NCI-H2081 treated with DMSO at 0.1 percent for 48 hours (cell line): ENCODE results near the gene KAT8.
A peak's percentile ranks its signal among the peaks of the same experiment; 100 is the strongest.
"Not testable (repeated sequence)": the region's sequence is repeated elsewhere in the genome, so short reads cannot be mapped to it uniquely, and the experiment has no call there.

Experiments used
- DNase-seq: peaks from one replicate; lab custom pipeline; 2025; lab: John Stamatoyannopoulos, UW

KAT8 gene

DNA sequence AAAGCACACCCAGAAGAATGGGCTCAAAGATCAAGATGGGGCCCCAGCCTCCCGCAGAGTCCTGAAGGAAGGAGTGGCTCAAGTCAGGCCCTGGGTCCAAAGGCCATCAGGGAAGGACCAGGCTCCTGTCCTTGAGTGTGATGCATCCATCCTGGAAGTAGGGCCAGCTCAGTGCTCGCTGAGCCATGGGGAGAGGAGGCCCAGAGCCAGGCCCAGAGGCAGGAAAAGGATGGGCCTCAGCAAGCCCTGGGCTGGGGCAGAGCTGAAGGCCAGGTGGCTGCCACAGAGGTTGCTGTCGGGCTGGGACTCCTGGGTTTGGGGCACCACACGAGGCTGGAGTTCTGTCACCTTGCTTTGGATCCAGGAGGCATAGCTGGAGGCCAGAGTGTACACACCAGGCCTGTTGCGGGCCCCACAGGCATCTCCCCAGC, 14.4 kb downstream of the KAT8 start:
- DNase-seq = no peak

DNA sequence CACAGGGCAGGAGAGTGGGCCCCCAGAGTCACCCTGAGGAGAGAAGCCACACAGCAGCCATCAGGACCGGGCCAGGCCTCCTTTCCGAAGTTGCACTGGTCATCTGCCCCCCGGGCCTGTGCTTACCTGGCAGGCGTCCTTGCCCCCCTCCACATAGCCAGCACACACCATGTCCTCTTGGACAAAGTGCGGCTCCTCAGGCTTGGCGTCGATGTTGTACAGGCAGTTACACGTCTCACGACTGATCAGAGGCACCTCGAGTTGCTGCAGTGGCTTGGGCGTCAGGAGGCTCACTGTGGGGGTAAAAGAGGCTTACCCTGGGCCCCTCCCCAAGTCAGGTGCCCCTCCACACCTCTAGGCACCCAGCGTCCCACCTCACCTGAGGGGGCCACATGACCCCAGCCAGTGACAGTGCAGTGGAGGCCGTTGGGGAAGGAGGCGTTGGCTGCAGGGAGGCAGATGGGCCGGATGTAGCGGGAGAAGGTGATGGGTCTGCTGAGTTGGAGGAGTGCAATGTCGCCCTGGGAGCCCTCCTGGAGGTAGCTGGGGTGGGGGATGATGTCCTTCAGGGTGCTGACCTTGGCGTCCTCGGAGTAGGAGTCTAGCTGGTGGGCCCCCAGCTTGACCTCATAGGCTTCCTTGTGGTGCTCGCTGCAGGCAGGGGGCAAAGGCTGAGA, 15.0 kb downstream of the KAT8 start:
- DNase-seq = no peak

DNA sequence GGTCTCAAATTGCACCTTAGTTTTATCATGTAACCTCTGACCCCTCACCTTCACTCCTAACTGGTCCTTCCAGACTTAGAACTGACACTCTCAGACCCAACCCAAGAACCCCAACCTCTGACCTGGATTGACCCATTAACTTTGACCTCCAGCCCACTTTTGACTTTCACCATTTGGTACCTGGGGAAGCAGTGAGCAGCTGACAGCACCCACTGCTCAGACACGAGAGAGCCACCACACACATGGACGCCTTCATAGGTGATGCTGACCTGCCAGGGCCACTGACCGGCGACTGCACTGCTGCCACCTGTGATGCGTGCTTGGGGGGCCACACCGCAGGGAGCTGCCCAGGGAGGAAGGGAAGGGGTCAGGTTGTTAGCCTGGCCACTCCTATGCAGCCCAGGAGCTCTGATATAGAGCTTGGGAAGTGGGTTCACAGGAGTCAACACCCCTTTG, 15.6 kb downstream of the KAT8 start:
- DNase-seq = no peak

DNA sequence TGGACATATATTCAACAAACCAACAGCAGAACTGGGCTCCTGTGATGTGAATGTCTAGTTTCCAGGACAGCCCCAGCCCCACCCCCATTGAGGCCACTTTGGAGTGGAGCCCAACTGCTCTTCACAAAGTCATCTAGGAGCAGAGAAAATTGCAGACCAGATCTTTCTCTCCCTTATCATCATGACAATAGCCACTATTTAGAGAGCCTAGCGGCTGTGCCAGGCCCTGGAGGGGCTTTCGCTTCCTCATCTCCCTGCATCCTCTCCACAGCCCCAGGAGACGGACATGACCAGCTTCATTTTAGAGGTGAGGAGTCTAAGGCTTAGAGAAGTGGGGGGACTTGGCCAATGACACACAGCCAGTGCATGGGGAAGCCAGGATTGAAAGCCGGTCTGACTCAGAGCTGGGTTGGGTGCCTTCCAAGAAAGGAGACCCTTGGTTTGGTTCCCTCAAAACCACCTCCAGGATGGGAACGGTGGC, 16.7 kb downstream of the KAT8 start:
- DNase-seq = no peak

DNA sequence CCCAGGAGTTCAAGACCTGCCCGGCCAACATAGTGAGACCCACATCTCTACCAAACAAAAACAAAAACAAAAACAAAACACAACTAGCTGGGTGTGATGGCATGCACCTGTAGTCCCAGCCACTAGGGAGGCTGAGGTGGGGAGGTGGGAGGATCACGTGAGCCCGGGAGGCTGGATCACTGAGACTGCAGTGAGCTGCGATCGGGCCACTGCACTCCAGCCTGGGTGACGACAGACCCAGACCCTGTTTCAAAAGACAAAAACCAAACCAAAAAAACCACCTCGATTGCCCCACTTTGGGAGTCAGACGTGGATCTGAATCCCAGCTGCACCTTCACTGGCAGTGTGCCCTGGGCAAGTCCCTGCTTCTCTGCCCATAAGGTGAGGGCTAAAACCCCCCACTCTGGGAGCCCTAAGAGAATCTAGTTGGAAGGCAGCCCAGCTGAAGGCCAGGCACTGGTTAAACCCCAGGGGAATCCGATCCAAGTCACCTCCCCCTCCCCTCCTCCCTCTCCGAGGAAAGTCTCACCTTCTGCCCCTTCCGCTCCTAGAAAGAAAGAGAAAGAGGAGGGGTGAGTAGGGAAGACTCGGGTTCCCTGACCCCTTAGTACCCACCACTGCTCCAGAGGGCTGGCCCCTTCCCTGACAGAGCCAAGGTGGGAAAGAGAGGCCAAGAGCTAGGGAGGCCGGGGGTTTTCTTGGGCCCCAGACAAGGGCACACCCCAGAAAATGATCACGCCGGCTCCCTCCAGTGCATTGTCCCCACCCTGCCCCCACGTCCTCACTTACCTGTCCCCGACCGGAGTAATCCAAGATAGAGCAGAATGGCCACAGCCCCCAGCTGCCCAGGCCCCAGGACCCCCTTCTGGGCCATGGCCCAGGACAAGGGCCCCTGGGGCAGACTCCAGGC, 17.4 kb downstream of the KAT8 start:
- DNase-seq = no peak

DNA sequence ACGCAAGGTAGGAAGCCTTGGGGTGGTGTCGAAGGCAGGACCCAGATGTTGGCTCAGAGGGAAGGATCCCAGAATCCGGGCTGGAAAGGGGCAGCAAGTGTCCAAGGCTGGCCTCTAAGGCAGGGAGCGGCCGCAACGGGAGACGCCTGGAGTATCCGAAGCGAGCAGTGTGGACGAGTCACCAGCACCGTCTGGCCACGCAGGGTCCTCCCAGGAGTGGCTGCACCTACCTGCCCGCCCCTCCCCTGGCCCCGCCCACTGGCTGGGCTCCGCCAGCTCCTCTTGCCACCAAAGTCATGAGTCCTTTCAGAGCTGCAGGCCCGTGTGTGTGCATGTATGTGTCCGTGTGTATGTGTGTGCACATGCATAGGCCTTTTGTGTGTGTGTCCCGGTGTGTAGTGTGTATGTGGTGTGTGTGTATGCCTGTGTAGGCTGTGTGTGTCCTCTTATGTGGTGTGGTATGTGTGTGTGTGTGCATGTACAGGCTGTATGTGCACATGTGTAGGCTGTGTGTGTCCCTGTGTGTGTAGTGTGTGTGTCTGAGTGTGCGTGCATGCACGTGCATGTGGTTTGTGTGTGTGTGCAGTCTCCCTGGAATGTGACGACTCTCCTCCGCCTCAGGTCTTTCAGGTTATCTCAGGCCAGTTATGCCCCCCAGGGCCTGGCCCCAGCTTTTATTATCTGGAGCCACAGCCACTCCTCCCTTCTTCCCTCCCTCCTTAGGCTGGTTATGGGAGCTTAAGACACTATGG, 18.2 kb downstream of the KAT8 start, which contains the start of gene PRSS8:
TSS of gene PRSS8 (minus strand) at position 193 of the 752 bp plus-strand sequence. CDS start 229 bp downstream, outside the sequence.
- DNase-seq = no peak

DNA sequence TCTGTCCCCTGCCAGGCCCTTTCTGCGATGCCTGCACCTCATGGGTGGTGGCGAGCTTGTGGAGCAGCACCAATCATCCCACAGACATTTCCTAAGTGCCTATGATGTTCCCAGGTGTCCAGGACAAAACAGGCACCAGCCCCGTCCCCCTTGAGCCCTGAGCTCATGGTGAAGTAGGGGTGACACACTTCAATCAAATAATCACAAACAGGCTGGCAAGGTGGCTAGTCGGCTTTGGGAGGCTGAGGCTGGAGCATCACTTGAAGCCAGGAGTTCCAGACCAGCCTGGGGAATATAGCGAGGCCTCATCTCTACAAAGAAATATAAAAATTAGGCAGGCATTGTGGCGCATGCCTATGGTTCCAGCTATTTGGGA, 18.8 kb downstream of the KAT8 start:
- DNase-seq = no peak

DNA sequence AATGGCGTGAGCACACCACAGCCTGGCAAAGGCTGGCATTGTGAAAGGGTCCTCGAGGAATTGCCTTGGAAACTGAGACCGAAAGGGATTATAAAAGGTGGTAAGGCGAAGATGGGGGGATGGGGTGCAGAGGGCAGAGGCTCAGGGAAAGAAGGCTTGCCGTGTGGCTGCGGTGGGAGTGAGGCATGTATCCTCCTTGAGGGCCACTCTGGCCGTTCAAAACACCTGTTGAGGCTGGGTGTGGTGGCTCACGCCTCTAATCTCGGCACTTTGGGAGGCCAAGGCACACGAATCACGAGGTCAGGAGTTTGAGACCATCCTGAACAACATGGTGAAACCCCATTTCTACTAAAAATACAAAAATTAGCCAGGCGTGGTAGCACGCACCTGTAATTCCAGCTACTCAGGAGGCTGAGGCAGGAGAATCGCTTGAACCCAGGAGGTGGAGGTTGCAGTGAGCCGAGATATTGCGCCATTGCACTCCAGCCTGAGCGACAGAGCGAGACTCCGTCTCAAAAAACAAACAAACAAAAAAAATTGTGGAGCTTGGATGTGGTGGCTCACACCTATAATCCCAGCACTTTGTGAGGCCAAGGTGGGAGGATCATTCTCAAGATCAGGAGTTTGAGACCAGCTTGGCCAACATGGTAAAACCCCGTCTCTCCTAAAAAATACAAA, 19.5 kb downstream of the KAT8 start:
- not testable (repeated sequence) for DNase-seq

DNA sequence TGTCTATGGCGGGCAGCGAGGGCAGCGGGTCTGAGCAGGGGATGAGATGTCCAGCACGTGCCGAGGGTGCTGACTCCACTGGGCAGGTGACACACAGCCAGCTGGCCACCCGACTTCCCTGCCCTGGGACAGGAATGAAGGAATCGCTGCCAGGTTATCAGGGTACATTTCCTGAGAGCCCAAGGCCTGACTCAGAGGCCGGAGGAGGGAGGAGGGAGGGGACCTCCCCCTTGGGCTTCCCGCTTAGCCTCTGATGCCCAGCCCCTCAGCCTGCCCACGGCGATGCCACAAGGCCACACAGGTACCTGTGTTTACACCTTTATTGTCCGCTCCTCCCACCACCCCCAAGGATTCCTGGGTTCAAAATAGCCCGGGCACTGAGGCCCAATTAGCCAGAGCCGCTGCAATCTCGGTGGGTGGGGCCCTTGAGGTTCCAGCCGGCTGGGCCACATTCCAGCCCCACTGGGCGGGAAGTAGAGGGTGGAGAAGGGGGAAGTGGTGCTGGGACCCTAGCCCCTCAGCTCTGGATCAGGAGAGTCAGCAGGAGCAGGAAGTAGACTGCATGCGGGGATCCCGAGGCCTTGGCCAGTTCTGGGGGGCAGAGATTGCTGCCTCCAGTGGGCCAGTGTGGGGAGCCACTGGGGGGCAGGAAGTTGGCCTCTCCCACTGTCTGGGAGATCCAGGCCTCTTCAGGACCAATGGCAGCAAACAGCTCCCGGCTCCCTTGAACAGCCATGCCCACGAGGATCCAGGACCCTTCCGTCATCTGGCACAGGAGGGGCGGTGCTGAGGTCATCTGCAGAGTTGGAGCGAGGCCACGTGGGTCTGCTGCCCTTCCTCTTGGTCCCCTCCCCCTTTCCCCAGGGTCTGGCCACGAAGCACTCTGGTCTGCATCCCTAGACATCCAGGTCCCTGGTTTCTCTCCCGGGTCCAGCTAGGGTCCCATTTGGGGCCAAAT, 21.4 kb downstream of the KAT8 start:
- no peak for DNase-seq

DNA sequence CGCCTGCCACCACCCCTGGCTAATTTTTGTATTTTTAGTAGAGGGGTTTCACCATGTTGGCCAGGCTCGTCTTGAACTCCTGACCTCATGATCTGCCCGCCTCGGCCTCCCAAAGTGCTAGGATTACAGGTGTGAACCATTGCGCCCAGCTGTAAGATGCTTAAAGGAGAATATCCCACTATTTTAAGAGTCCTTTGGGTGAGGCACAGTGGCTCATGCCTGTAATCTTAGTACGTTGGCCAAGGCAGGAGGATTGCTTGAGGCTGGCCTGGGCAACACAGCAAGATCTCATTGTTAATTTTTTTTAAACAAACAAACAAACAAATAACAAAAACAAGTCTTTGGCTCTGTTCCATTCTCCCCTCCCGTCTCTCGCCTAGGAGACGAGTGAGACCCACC, 23.6 kb downstream of the KAT8 start:
- DNase-seq = not testable (repeated sequence)

DNA sequence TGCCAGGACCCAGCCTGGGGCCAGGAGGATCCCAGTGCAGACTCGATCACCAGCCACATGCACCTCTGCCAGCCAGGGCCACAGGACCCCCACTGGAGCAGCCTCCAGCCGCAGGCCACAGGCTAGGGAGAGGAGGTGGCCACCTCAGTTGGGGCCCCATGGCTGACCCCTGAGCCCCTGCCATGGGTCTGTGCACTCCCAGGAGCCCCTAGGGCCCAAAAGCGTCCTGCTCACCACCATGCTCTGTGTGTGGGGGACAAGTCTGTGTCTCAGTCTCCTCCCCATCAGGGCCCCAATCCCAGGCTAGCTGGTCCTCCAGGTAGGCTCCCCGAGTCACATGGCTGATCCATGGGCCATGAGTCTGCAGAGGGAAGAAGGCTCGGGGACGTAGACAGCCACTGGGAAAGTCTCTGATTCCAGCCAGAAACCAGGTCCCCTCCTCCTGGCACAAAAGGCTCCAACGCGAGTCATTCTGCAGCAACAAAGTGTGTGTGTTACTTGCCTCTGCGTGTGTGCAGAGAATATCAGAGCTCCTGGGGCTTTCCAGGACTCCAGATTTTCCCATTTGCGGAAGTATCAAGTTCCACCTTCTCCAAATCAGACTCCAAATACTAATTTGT, 24.1 kb downstream of the KAT8 start:
- no peak for DNase-seq

DNA sequence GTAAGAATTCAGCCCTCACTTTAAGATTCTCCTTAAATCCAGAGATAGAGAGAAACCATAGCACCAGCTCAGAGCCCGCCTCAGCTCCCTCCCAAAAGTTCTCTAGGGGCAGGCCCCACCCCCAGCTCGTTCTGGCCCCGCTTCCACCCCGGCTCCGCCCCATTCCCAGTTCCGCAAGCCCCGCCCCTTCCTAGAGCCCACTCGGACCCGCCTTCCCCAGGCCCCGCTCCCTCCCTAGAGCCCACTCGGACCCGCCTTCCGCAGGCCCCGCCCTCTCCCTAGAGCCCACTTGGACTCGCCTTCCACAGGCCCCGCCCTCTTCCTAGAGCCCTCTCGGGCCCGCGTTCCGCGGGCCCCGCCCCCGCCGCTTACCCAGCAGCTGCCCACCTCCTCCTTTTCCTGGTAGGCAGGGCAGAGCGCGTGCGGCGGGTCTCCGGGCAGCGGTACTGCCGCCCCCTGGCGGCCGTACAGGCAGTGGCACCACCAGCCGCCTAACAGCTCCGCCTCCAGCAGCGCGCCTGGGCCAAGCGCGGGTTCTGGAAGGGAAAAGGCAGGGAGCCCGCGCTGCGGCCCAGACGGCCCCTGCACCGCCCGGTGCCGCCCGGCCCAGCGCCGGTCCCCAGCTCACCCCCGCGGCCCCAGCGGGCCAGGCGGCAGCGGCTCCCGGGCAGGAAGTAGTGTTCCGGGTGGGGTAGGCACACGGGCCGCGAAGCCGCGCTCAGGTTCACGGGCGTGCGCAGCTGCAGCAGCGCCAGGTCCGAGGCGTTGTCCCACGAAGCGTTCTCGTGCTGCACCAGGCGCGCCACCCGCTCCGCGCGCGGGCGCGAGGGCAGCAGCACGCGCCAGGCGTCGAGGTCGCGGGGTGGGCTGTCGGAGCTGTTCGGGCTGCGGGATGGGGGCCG, 24.9 kb downstream of the KAT8 start:
- DNase-seq = peak; percentile 64

DNA sequence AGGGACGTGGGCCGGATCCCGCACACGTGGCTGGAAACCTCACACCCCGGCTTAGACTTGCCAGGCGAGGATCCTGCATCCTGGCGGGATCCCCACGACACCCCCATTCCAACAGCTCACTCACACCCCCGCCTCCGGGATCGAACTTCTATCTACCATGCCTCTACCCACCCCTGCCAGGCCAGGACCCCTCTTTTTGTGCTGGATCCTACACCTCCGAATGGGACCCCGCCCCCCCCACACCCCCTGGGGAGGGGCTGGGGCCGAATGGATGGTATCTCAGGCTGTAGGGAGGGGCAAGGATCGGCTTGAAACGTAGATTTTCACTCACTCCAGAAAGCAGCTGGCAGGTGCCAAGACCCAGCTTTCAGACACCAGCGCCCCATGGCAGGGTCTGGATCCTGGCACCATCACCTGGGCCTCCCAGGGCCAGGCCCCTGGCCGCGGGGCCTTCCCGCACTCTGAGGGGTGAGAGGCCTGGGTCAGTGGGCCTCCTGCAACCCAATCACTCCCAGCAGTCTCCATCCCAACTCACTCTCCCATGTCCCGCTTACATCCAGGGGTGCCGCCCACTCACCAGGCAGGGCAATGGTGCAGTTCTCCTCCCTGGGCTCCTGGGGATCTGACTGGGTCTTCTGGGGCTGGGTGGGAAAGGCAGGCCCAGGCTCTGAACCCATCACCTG, 25.7 kb downstream of the KAT8 start:
- DNase-seq = no peak

DNA sequence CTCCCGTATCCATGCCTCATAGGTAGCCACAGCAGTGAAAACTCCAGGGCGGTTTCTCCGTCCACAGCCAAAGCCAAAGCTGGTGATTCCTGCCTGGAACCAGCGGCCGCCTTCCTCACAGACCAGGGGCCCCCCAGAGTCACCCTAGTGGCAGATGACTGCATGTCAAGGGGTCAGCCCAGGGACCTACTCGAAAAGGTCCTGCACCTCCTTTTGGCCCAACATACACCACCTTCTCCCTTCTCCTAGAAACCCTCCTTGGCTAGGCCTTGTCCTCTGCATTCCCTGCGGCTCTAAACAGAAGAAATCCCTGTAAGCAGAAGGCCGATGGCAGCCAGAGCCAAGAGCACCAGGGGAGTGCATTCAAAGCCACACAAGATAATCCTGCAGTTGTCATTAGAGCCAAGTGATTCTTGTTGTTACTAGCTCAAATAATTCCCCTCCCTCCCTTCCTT, 26.3 kb downstream of the KAT8 start:
- no peak for DNase-seq

DNA sequence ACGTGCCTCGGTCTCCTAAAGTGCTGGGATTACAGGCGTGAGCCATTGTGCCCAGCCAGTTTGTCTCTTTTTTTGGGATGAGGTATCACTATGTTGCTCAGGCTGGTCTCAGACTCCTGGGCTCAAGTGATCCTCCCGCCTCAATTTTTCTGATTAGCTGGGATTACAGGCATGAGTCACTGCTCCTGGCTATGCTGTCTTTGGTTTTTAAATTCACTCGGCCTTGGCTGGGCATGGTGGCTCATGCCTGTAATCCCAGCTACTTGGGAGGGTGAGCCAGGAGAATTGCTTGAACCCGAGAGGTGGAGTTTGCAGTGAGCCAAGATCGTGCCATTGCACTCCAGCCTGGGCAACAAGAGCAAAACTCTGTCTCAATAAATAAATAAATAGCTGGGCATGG, 27.0 kb downstream of the KAT8 start:
- DNase-seq = not testable (repeated sequence)

DNA sequence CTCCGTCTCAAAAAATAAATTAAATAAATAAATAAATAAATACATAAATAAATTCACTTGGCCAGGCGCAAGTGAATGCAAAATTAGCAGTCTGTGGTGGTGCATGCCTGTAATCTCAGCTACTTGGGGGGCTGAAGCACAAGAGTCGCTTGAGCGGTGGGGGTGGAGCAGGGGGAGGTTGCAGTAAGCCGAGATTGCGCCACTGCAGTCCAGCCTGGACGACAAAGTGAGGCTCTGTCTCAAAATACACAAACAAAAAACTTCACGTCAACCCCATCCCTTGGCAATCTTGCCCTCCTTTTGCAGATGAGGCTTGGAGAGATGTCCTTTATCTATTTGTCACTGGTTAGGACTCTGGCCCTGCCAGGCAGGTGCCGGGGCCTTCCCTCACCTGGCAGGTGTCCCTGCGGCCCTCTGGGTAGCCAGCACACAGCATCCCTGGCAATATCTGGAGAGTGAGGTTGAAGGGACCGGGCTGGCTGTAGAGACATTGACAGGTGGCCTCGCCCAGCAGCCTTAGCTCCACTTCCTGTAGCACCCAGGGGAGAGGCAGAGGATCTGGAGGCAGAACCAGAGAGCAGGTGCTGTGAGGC, 28.0 kb downstream of the KAT8 start:
- DNase-seq = no peak

DNA sequence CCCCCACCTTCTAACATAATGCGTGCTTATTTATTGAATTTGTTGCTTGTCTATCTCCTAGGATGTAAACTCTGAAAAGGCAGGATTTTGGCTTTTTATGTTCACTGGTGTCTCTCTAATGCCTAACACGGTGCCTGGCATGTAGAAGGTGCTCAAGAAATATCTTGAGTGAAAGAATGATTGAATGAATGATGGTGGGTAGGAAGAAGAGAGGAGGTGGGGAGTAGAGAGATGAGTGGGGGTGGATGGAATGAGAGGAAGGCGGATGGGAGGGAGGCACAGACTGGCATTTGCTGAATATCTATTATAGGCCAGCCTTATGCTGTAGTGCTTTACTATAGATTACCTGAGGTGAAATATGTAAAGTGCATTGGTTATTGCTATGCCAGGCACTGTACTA, 30.1 kb downstream of the KAT8 start:
- DNase-seq = no peak

DNA sequence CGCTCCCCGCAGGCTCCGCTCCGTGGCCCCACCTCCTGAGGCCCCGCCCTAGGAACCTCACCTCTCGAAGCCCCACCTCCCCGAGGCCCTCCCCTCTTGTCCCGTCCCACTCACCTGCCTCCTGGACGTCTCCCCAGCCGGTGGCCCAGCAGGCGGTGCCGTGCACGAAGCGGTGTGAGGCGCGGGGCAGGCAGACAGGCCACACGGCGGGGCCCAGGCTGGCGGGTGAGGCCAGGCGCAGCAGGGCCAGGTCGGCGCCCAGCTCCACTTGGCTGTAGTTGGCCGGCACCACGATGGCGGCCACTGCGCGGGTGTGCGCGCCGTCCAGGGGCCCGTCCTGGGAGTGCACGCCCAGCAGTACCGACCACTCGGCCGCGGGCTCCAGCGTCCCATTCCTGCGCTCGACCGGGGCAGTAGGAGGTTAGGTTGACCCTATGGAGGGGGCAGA, 30.8 kb downstream of the KAT8 start:
- DNase-seq = no peak
